Measurements from ENCODE around the gene OR14K1. TPM values are rescaled to one million over a fixed set of nuclear protein-coding genes. Genes with fewer than 3 reads are reported as not detected.

OR14K1 gene
- total RNA-seq, 1 experiment from 2014 or later = not detected

- Histone ChIP-seq H3K27me3 (ENCODE audit: control insufficient read depth, insufficient read depth, low read length) (no peaks in the 10 kb centered on the region), H3K4me3 (ENCODE audit: insufficient read depth, low read depth, low read length) (no peak overlapping the region), H3K36me3 (replicated peaks; ENCODE audit: control insufficient read depth, insufficient read depth, low read length) (no peaks in the 10 kb centered on the region)
- no peak for DNase-seq
These were observed 31.2 kb downstream of the OR14K1 start for GRCh38 chr1:247769603-247770002.

Other genes with a start within 250 kb of the OR14K1 start
- gene OR2C3, start 202.2 kb upstream of the OR14K1 start, total RNA-seq (2014; rRNA removed; shearing (Covaris generic)) = not detected in 2 replicates
- gene GCSAML, start 189.5 kb upstream of the OR14K1 start, total RNA-seq (2014; rRNA removed; shearing (Covaris generic)) = not detected in 2 replicates
- not detected in 2 replicates for gene OR2G2, start 150.3 kb upstream of the OR14K1 start, total RNA-seq (2014; rRNA removed; shearing (Covaris generic))
- not detected in 2 replicates for gene OR2G3, start 133.0 kb upstream of the OR14K1 start, total RNA-seq (2014; rRNA removed; shearing (Covaris generic))
- not detected in 2 replicates for gene OR13G1, start 58.9 kb upstream of the OR14K1 start, total RNA-seq (2014; rRNA removed; shearing (Covaris generic))
- not detected in 2 replicates for gene OR6F1, start 22.0 kb upstream of the OR14K1 start, total RNA-seq (2014; rRNA removed; shearing (Covaris generic))
- not detected in 2 replicates for gene OR14A2, start 9.5 kb downstream of the OR14K1 start, total RNA-seq (2014; rRNA removed; shearing (Covaris generic))
- gene OR1C1, start 21.9 kb downstream of the OR14K1 start, total RNA-seq (2014; rRNA removed; shearing (Covaris generic)) = not detected in 2 replicates
- gene OR14A16, start 85.5 kb downstream of the OR14K1 start, total RNA-seq (2014; rRNA removed; shearing (Covaris generic)) = not detected in 2 replicates
- not detected in 2 replicates for gene OR11L1, start 103.3 kb downstream of the OR14K1 start, total RNA-seq (2014; rRNA removed; shearing (Covaris generic))
- 0.04 and 0.10 TPM in 2 replicates for gene TRIM58, start 118.6 kb downstream of the OR14K1 start, total RNA-seq (2014; rRNA removed; shearing (Covaris generic))
- not detected in 2 replicates for gene OR2W3, start 157.0 kb downstream of the OR14K1 start, total RNA-seq (2014; rRNA removed; shearing (Covaris generic))
- gene OR2T8, start 181.6 kb downstream of the OR14K1 start, total RNA-seq (2014; rRNA removed; shearing (Covaris generic)) = not detected in 2 replicates
- gene OR2AJ1, start 186.3 kb downstream of the OR14K1 start, total RNA-seq (2014; rRNA removed; shearing (Covaris generic)) = not detected in 2 replicates
- not detected in 2 replicates for gene OR2L8, start 210.2 kb downstream of the OR14K1 start, total RNA-seq (2014; rRNA removed; shearing (Covaris generic))
- not detected in 2 replicates for gene OR2AK2, start 226.6 kb downstream of the OR14K1 start, total RNA-seq (2014; rRNA removed; shearing (Covaris generic))

Data from H7 (cell line).